Mucosa of descending colon (tissue), 3 donors: ENCODE results near the gene AHCTF1. TPM values are rescaled to one million over a fixed set of nuclear protein-coding genes. Genes with fewer than 3 reads are reported as not detected.
"Not testable (repeated sequence)": the region's sequence is repeated elsewhere in the genome, so short reads cannot be mapped to it uniquely, and the experiment has no call there.

Experiments
- ATAC-seq: fragments of 200-7000 bp; cut with Tn5 transposase; one replicate; pipeline ENCODE4 v1.9.1; 2020; ENCODE audit warnings: mild to moderate bottlenecking, moderate library complexity
- DNase-seq, 3 donors: peaks; one replicate each; pipeline ENCODE4 v3.0.0-alpha.2; 2020
- H3K36me3 ChIP-seq: fragments of 200-600 bp; one replicate; pipeline ENCODE4 v1.8.0; 2021; ENCODE audit warnings: low read depth, mild to moderate bottlenecking
- H3K4me1 ChIP-seq: fragments of 200-600 bp; one replicate; pipeline ENCODE4 v1.8.0; 2021; ENCODE audit warnings: low read depth, mild to moderate bottlenecking
- H3K4me3 ChIP-seq: fragments of 200-600 bp; one replicate; pipeline ENCODE4 v1.8.0; 2021; ENCODE audit warnings: mild to moderate bottlenecking
- H3K9me3 ChIP-seq: fragments of 200-600 bp; one replicate; pipeline ENCODE4 v1.8.0; 2021; ENCODE audit warnings: mild to moderate bottlenecking
- CTCF ChIP-seq: fragments of 200-600 bp; IDR thresholded peaks from one replicate; pipeline ENCODE4 v1.8.0; 2022; ENCODE audit warnings: antibody characterized with exemption, mild to moderate bottlenecking
- intact Hi-C, 2 donors: fragments of 100-400 bp; cut with DNase I in 1 of 2; cut with micrococcal nuclease in 1 of 2; formaldehyde crosslinking; loops; one replicate each; pipeline versions ENCODE4 v1.11.0 to v1.11.1; 2022; cut with DNase I, micrococcal nuclease
- total RNA-seq, 3 donors: library from RNA; stranded (reverse); fragmentation: NEBNext Ultra II Directional in 2 of 3; extraction: Animal tissue kit (Norgen Biotek cat#: 25700) in 2 of 3; gene quantifications; one replicate each; pipeline versions ENCODE4 v1.2.1 to v1.2.4, GENCODE V29; 2021 to 2023
- donor health status: DM: no; HTN: no; CAD: no; lungs with moderate emphysema.
- donor health status: DM: no; HTN: no; CAD: no.
- donor health status: DM: no; HTN: yes; CAD: no.

The AHCTF1 gene
- total RNA-seq, 3 donors from 2014 or later = 25.5 to 41.6 (median 27.6) TPM

DNA sequence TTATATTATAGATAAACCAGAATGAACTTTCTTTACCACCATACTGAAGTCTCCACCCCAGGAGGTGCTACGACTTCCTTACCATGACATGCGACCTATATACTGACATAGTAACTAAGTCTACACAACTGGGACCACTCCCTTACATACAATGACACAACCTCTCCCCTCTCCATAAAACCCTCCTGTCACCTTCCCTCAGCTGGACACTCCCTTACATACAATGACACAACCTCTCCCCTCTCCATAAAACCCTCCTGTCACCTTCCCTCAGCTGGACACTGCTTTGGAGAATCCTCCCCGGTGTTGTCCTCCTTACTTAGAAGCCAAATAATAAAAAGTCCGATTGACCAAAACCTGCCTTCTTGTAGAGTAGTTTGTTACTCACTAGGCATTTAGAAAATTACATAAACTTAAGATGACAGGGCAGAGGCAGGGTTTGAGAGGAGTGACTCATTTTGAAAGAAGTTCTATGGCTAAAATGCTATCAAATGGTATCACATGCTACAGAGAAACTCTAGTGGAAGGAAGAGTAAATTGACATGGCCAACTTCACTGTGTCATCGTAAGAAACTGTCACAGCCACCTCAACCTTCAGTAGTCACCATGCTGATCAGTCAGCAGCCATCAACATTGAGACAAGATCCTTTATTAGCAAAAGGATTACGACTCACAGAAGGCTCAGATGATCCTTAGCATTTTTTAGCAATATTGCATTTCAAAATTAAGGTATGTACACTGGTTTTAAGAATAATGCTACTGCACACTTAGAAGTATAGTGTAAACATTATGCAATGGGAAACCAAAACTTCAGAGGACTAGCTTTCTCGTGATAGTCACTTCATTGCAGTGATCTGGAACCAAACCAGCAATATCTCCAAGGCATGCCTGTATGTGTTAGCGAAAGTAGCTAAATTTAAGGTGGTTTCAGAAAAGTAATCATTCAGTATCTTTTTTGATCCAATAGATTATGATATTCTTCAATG, 56.4 kb downstream of the AHCTF1 start:
- ATAC-seq = peak; percentile 95
- intact Hi-C loops = no loop called here
- Histone ChIP-seq H3K4me1 (peaks cover 10% of the 10 kb centered on the region), H3K36me3 (no peaks in the 10 kb centered on the region), H3K9me3 (no peaks in the 10 kb centered on the region), H3K4me3 (no peak overlapping the region)
- peak in 1 of 3 donors; percentile 8 for DNase-seq
- TF ChIP-seq CTCF = no peak

GRCh38 chr1:246865921-246866320, 65.8 kb downstream of the AHCTF1 start:
- Histone ChIP-seq H3K4me3 (no peak overlapping the region), H3K4me1 (no peaks in the 10 kb centered on the region), H3K9me3 (no peaks in the 10 kb centered on the region), H3K36me3 (no peaks in the 10 kb centered on the region)
- no peak for TF ChIP-seq CTCF
- intact Hi-C loops = no loop called here
- DNase-seq (no peak), ATAC-seq (no peak)

- H3K4me3 ChIP-seq, ATAC-seq, H3K36me3 ChIP-seq, DNase-seq, intact Hi-C loops, H3K4me1 ChIP-seq, H3K9me3 ChIP-seq: not testable (repeated sequence)
Measured at GRCh38 chr1:246863791-246864190, 68.0 kb downstream of the AHCTF1 start.

DNA sequence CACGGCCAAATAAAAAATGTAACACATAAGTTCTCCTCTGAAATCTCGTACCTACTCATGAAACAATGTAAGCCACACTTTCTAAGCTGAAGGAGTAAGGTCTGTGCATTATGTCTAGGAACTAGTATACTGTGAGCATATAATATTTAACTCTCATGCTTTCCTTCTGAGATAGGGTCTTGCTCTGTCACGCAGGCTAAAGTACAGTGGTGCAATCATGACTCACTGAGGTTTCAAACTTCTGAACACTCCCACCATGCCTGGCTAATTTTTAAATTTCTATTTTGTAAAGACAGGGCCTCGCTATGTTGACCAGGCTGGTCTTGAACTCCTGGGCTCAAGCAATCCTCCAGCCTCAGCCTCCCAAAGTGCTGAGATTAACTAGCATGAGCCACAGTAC, 71.3 kb downstream of the AHCTF1 start:
- H3K4me3 ChIP-seq = no peak overlapping the region
- no peaks in the 10 kb centered on the region for H3K4me1 ChIP-seq
- DNase-seq (no peak), ATAC-seq (no peak)
- no peaks in the 10 kb centered on the region for H3K9me3 ChIP-seq
- no peak for TF ChIP-seq CTCF
- intact Hi-C loops = no loop called here
- no peaks in the 10 kb centered on the region for H3K36me3 ChIP-seq

DNA sequence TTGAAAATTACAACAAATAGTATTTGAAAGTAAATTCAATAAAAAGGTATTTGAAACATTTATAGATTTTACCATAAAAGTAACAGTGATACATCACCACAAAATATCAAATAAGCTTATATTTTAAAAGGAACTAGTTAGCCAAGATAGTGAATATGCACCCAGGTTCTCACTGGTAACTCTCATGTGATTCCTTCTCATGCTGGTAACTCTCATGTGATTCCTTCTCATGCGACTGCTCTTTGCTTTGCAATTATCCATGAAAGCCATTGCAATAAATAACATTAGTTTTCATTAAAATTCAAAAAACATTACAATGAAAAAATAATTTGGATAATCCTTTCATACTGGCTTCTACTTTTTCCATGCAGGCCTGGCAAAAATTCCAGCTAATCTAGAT, 75.4 kb downstream of the AHCTF1 start:
- H3K9me3 ChIP-seq = no peaks in the 10 kb centered on the region
- no peak for DNase-seq
- H3K36me3 ChIP-seq = no peaks in the 10 kb centered on the region
- intact Hi-C loops = no loop called here
- H3K4me3 ChIP-seq = no peak overlapping the region
- no peak for TF ChIP-seq CTCF
- H3K4me1 ChIP-seq = no peaks in the 10 kb centered on the region
- ATAC-seq = no peak

GRCh38 chr1:246850640-246851039, 81.1 kb downstream of the AHCTF1 start:
- DNase-seq, H3K4me3 ChIP-seq, H3K4me1 ChIP-seq, H3K9me3 ChIP-seq, ATAC-seq, intact Hi-C loops, H3K36me3 ChIP-seq: not testable (repeated sequence)
